CD1c-positive myeloid dendritic cell (primary cell): Measurements from ENCODE around the gene VPS50.

ENCODE experiments used
- DNase-seq: peaks from one replicate; pipeline ENCODE4 v3.0.0-alpha.2; 2016; ENCODE audit errors: extremely low spot score

The VPS50 gene

DNA sequence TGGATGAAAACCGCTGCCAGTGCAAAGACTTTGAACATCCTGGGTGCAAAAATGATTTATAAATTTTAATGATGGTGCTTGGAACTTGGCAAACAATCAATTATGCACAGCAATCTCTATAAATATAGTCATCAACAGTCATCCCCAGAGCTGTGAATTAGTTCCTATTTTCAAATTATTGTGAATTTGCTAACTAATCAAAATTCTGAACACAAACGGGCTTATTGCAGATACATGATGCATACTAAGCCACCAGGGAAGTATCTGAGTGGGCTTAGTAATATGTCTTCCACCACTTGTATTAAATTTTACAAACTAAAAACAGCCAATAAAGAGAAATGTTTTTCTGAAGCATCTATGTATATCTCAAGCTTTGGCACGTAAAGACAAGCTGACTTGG, 177.2 kb downstream of the VPS50 start:
- no peak for DNase-seq
